ENCODE data around the gene CES4A.
"Not testable (repeated sequence)": the region's sequence is repeated elsewhere in the genome, so short reads cannot be mapped to it uniquely, and the experiment has no call there.

CES4A gene

GRCh38 chr16:66970775-66971720 is 17.3 kb upstream of the CES4A start:
- TF ChIP-seq GLIS3 (CRISPR knock-in tag; IDR thresholded peaks at IDR 0.05) (no peak), ZC3H10 (CRISPR knock-in tag; IDR thresholded peaks at IDR 0.05) (no peak), ZFP3 (CRISPR knock-in tag; IDR thresholded peaks at IDR 0.05) (no peak), ESRRG (CRISPR knock-in tag; IDR thresholded peaks at IDR 0.05) (no peak), SNAI2 (CRISPR knock-in tag; IDR thresholded peaks at IDR 0.05) (no peak), PPARA (CRISPR knock-in tag; IDR thresholded peaks at IDR 0.05; ENCODE audit: borderline replicate concordance) (no peak), ZNF565 (CRISPR knock-in tag; conservative IDR thresholded peaks at IDR 0.05; ENCODE audit: low read depth) (no peak), ZNF70 (CRISPR knock-in tag; IDR thresholded peaks at IDR 0.05) (no peak), ISL1 (CRISPR knock-in tag; IDR thresholded peaks at IDR 0.05) (no peak), CREB5 (CRISPR knock-in tag; IDR thresholded peaks at IDR 0.05; ENCODE audit: low read depth) (no peak), ZNF8 (CRISPR knock-in tag; IDR thresholded peaks at IDR 0.05) (no peak), ZFP30 (CRISPR knock-in tag; IDR thresholded peaks at IDR 0.05) (no peak), CSDC2 (CRISPR knock-in tag; IDR thresholded peaks at IDR 0.05) (no peak), BACH2 (CRISPR knock-in tag; IDR thresholded peaks at IDR 0.05; ENCODE audit: borderline replicate concordance) (no peak), ARNTL (CRISPR knock-in tag; IDR thresholded peaks at IDR 0.05; ENCODE audit: borderline replicate concordance, low read depth) (no peak), TCF4 (CRISPR knock-in tag; IDR thresholded peaks at IDR 0.05; ENCODE audit: borderline replicate concordance) (no peak)
- TF ChIP-seq, protein P1, sequence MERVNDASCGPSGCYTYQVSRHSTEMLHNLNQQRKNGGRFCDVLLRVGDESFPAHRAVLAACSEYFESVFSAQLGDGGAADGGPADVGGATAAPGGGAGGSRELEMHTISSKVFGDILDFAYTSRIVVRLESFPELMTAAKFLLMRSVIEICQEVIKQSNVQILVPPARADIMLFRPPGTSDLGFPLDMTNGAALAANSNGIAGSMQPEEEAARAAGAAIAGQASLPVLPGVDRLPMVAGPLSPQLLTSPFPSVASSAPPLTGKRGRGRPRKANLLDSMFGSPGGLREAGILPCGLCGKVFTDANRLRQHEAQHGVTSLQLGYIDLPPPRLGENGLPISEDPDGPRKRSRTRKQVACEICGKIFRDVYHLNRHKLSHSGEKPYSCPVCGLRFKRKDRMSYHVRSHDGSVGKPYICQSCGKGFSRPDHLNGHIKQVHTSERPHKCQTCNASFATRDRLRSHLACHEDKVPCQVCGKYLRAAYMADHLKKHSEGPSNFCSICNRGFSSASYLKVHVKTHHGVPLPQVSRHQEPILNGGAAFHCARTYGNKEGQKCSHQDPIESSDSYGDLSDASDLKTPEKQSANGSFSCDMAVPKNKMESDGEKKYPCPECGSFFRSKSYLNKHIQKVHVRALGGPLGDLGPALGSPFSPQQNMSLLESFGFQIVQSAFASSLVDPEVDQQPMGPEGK (CRISPR knock-in tag; IDR thresholded peaks at IDR 0.05; ENCODE audit: borderline replicate concordance) = no peak
- TF ChIP-seq, protein P2, sequence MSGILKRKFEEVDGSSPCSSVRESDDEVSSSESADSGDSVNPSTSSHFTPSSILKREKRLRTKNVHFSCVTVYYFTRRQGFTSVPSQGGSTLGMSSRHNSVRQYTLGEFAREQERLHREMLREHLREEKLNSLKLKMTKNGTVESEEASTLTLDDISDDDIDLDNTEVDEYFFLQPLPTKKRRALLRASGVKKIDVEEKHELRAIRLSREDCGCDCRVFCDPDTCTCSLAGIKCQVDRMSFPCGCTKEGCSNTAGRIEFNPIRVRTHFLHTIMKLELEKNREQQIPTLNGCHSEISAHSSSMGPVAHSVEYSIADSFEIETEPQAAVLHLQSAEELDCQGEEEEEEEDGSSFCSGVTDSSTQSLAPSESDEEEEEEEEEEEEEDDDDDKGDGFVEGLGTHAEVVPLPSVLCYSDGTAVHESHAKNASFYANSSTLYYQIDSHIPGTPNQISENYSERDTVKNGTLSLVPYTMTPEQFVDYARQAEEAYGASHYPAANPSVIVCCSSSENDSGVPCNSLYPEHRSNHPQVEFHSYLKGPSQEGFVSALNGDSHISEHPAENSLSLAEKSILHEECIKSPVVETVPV (CRISPR knock-in tag; IDR thresholded peaks at IDR 0.05) = no peak
- TF ChIP-seq, protein P3, sequence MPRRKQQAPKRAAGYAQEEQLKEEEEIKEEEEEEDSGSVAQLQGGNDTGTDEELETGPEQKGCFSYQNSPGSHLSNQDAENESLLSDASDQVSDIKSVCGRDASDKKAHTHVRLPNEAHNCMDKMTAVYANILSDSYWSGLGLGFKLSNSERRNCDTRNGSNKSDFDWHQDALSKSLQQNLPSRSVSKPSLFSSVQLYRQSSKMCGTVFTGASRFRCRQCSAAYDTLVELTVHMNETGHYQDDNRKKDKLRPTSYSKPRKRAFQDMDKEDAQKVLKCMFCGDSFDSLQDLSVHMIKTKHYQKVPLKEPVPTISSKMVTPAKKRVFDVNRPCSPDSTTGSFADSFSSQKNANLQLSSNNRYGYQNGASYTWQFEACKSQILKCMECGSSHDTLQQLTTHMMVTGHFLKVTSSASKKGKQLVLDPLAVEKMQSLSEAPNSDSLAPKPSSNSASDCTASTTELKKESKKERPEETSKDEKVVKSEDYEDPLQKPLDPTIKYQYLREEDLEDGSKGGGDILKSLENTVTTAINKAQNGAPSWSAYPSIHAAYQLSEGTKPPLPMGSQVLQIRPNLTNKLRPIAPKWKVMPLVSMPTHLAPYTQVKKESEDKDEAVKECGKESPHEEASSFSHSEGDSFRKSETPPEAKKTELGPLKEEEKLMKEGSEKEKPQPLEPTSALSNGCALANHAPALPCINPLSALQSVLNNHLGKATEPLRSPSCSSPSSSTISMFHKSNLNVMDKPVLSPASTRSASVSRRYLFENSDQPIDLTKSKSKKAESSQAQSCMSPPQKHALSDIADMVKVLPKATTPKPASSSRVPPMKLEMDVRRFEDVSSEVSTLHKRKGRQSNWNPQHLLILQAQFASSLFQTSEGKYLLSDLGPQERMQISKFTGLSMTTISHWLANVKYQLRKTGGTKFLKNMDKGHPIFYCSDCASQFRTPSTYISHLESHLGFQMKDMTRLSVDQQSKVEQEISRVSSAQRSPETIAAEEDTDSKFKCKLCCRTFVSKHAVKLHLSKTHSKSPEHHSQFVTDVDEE (CRISPR knock-in tag; IDR thresholded peaks at IDR 0.05) = no peak
- no peak for ATAC-seq

DNA sequence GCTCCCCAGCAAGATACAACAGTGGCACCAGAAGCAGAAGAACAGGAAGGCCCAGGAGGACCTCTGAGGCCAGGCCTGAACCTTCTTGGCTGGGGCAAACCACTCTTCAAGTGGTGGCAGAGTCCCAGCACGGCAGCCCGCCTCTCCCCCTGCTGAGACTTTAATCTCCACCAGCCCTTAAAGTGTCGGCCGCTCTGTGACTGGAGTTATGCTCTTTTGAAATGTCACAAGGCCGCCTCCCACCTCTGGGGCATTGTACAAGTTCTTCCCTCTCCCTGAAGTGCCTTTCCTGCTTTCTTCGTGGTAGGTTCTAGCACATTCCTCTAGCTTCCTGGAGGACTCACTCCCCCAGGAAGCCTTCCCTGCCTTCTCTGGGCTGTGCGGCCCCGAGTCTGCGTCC is 15.4 kb upstream of the CES4A start:
- no peak for ATAC-seq
- TF ChIP-seq OSR1 (CRISPR knock-in tag; IDR thresholded peaks at IDR 0.05) = no peak

DNA sequence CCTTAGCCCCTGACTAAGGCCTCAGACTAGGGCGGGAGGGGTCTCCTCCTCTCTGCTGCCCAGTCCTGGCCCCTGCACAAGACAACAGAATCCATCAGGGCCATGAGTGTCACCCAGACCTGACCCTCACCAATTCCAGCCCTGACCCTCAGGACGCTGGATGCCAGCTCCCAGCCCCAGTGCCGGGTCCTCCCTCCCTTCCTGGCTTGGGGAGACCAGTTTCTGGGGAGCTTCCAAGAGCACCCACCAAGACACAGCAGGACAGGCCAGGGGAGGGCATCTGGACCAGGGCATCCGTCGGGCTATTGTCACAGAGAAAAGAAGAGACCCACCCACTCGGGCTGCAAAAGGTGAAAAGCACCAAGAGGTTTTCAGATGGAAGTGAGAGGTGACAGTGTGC is 14.7 kb upstream of the CES4A start:
- TF ChIP-seq ZNF70 (CRISPR knock-in tag; IDR thresholded peaks at IDR 0.05) = no peak
- no peak for TF ChIP-seq GLIS3 (CRISPR knock-in tag; IDR thresholded peaks at IDR 0.05)
- TF ChIP-seq ZNF8 (CRISPR knock-in tag; IDR thresholded peaks at IDR 0.05) = no peak
- TF ChIP-seq ESRRG (CRISPR knock-in tag; IDR thresholded peaks at IDR 0.05) = no peak
- TF ChIP-seq, protein P3 (CRISPR knock-in tag; IDR thresholded peaks at IDR 0.05) = no peak
- TF ChIP-seq TOX (CRISPR knock-in tag; IDR thresholded peaks at IDR 0.05; ENCODE audit: borderline replicate concordance) = no peak
- no peak for TF ChIP-seq OSR1 (CRISPR knock-in tag; IDR thresholded peaks at IDR 0.05)
- no peak for TF ChIP-seq CSDC2 (CRISPR knock-in tag; IDR thresholded peaks at IDR 0.05)
- no peak for TF ChIP-seq ZC3H10 (CRISPR knock-in tag; IDR thresholded peaks at IDR 0.05)
- no peak for TF ChIP-seq ZNF565 (CRISPR knock-in tag; conservative IDR thresholded peaks at IDR 0.05; ENCODE audit: low read depth)
- TF ChIP-seq ISL1 (CRISPR knock-in tag; IDR thresholded peaks at IDR 0.05) = no peak
- no peak for TF ChIP-seq ZFP30 (CRISPR knock-in tag; IDR thresholded peaks at IDR 0.05)

GRCh38 chr16:66974156-66974931 is 14.0 kb upstream of the CES4A start:
- not testable (repeated sequence) for ATAC-seq

More for the DNA sequence above, 14.7 kb upstream of the CES4A start:
- no peak for ATAC-seq

DNA sequence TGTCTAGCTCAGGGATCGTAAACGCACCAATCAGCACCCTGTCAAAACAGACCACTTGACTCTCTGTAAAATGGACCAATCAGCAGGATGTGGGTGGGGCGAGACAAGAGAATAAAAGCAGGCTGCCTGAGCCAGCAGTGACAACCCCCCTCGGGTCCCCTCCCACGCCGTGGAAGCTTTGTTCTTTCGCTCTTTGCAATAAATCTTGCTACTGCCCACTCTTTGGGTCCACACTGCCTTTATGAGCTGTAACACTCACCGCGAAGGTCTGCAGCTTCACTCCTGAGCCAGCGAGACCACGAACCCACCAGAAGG is 13.5 kb upstream of the CES4A start:
- not testable (repeated sequence) for ATAC-seq
